Amygdala (tissue), 56 donors: ENCODE measurements around the gene BEAN1.
"Not testable (repeated sequence)": the region's sequence is repeated elsewhere in the genome, so short reads cannot be mapped to it uniquely, and the experiment has no call there.

ENCODE experiments used
- DNase-seq, 56 donors: peaks; one replicate each; lab custom pipeline; 2025; lab: John Stamatoyannopoulos, UW

Gene BEAN1

GRCh38 chr16:66481081-66481942 is 54.2 kb downstream of the BEAN1 start:
- DNase-seq = peak in 1 of 56 donors; percentile 11

- no peak for DNase-seq
These were observed 54.9 kb downstream of the BEAN1 start for GRCh38 chr16:66481943-66482390.

DNA sequence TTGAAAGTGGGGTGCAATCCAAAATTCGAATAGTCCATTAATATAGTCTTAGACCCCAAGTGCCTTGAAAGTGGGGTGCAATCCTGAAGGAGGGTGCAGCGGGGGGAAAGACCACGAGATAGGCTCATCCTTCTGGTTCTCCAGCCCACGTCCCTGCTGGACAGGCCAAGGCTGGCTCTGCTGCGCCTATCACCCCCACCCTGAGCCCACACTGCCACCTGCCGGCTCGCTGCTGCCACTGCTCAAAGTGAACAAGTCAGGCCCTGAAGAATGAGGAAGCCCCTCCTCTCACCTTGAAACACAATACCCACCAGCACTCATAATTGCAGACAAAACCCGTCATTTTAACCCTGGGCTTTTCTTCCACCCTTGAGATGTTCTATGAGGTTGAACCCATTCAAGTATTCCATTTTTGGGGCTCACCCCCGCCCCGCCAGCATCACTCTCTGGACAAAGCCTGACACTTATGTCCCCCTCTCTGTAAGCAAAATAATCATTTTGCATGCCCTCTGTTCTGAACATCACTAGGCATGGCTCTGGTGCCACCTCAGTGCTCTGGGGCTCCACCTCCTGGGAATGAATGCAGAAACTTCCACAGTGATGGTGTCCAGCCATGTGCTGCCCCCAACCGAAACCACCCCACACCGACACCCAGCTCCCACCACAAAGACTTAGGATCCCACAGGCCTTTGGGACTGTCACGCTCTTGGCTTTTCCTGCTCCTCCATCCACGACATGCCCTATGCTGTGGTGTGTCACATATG is 56.8 kb downstream of the BEAN1 start:
- DNase-seq = peak in 46 of 56 donors; percentile 8 to 75 (median 50)

DNA sequence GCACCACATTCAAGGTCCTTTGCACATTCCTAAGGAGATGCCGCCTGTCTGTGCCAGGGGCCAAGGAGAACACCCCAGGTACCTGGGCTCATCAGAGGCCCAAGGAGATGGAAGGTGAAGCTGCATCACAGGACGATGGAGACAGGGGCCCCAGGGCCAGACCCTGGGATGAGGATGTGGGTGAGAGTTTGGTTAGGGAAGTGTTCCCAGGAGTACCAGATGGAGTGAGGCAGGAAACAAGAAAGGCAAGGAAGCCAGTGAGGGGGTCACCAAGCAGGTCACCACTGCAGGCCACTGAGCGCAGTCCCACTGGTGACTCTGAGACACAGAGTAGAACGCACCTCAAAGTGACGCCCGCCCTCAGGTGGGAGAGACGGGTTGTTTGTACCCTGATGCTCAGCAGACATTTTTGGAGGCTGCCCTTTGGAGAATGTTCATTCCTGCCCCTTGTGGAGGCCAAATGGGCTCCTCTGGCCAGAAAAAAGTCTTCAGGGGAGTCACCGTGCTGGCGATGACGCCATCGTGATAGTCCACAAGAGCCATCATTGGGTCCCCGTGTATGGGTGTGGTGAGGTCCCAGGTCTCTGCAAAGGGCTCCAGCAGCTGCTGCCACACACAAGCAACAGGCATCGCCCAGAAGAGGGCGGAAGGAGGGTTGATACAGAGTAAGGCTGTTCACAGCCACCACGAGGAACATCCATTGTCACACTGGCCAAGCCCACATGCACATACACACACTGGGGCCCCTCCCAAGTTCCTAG is 57.5 kb downstream of the BEAN1 start:
- DNase-seq = no peak

GRCh38 chr16:66485376-66485775 is 58.3 kb downstream of the BEAN1 start:
- DNase-seq = no peak

GRCh38 chr16:66486199-66486772 is 59.2 kb downstream of the BEAN1 start:
- DNase-seq = no peak

DNA sequence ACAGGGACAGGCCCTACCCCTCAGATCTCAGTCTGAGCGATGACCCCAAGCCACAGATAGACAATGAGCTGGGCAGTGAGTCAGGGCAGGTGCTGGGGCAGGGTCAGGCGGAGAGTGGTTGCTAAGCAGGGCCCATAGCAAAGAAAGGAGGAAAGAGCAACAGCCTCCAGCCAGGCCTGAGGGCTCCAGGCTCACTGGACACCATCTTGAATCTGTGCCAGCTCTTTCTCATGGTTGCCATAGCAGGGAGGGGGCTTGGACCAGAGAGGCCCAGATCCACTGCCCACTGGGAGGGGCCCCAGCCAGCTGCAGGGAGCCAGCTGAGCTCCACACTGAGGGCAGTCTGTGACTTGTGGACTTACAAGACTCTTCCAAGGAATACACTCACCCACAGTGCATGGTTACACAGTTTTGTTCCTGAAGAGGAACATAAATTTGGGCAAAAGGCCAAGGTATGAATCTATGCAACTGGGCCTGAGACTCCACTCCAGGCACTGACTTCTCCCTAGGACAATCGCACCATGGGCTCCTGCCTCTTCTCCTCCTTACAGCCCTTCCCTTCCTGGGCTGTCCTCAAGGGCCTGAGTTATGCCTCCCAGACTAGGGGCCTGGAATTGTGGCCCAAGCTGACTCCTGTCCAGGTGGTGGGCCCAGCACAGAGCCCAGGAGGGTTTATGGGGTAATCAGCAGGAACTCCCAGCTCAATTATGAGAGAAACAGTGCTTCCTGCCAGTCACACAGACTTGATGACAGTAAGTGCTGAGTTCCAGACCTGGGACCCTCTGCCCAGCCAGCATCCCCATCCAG is 59.9 kb downstream of the BEAN1 start:
- DNase-seq = peak in 12 of 56 donors; percentile 12 to 64 (median 22)

DNA sequence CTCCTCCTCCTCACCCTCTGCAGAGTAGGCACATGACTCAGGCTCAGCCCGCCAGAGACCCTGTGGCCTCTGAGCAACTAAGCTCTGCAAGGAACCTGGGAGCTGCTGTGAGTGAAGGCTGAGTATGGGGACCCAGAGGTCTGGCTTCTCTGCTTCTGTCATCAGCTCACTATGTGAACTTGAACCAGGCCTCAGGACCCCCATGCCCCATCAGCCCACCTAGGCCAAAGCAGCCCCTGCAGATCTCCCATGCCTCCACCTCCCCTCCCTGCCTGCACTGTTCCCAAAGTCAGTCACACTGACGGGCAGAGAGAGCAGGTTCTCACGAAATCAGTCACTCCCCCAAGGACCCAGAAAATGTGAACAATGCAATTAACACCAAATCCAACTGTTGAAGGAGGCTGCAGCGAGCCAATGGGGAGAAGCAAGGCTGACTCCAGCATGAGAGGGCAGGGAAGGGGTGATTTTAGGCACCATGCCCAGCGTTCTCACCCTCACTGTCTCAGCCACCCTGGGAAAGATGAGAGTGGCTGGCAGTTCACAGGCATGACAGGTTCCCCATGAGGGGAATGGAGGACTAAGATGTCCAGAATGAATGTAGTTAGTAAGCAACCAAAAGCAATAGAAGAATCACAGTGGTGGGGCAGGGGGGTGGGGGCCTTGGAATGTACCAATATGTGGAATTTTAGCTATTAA is 60.6 kb downstream of the BEAN1 start:
- no peak for DNase-seq

DNA sequence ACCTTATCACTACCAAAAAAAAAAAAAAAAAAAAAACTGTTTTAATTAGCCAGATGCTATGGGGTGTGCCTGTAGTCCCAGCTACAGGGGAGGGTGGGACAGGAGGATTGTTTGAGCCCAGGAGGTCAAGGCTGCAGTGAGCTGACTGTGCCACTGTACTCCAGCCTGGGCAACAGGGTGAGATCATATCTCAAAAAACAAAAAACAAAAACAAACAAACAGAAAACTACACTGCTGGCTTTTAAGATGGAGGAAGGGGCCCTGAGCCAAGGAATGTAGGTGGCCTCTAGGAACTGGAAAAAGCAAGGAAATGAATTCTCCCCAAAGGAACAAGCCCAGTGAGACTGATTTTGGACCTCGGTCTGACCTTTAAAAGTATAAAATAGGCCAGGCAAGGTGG is 61.4 kb downstream of the BEAN1 start:
- no peak for DNase-seq

DNA sequence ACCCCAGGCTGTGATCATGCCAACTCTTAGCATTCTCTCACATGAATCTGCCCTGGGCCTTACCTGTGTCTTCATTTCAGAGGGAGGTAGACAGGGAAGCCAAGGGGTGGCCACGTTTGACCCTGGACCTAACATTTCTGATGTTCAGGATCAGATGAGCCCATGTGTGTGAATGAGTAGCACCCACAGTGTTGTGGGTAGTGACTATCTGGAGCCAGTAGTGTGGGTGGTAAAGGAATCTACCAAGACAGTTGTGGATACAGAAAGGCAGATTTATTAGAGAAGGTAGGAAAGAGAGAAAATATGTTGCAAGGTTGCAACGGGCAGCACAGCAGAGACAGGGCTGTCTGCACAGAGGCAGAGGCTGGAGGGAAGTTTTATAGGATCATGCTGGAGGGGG is 62.3 kb downstream of the BEAN1 start:
- no peak for DNase-seq

DNA sequence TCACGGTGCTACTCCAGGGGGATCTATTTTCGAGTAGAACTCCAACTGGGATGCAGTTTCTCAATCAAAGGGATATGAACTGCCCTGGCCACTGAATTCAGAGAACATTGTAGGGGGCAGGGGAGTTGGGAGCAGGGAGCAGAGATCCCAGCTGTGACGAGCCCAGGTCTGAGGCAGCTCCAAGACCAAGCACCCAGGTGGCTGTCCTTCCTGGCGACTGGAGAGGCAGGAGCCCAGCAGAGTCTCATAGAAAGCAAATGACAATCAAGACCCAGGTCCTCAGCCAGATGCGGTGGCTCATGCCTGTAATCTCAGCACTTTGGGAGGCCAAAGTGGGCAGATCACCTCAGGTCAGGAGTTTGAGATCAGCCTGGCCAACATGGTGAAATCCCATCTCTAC is 62.7 kb downstream of the BEAN1 start:
- no peak for DNase-seq

DNA sequence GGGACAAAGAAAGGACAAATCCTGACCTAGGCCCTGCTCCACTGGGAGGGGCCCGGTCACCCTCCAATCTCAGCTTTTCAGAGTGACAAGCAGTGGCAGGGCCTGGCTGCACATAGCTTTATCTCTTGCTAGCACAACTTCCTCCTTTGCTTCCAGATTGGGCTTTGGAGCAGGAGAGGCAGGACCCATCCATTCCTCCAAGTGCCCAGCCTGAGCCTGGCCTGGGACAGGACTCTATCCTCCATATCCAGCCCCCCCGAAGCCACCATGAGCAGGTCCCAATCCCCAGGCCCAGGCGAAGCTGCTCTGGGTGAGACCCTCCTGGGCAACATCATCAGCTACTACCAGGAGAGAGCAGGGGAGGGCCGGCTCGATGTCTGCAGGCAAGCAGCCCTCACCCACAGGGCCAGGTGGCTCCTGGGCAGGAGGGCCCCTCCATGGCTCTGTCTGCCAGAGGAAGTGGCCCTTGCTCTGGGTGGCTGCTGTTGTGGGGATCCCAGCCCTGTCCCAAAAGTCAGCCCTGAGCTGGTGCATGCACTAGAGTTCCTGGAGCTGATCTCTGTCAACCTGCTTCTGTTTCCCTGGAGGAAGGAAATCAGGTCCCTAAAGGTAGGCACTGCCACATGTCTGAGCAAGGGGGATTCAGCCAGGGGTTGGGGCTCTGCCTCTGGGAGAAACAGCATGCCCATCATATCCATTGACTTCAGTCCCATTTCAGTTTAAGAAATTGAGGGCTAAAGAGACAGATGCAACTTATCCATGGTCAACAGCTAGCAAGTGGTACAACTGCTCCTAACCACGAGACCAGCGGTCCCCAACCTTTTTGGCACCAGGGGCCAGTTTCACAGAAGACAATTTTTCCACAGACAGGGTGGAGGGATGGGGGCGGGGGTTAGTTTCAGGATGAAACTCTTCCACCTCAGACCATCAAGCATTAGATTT is 64.0 kb downstream of the BEAN1 start:
- DNase-seq = no peak

- DNase-seq = no peak
These were observed 64.6 kb downstream of the BEAN1 start for GRCh38 chr16:66491716-66492064.

DNA sequence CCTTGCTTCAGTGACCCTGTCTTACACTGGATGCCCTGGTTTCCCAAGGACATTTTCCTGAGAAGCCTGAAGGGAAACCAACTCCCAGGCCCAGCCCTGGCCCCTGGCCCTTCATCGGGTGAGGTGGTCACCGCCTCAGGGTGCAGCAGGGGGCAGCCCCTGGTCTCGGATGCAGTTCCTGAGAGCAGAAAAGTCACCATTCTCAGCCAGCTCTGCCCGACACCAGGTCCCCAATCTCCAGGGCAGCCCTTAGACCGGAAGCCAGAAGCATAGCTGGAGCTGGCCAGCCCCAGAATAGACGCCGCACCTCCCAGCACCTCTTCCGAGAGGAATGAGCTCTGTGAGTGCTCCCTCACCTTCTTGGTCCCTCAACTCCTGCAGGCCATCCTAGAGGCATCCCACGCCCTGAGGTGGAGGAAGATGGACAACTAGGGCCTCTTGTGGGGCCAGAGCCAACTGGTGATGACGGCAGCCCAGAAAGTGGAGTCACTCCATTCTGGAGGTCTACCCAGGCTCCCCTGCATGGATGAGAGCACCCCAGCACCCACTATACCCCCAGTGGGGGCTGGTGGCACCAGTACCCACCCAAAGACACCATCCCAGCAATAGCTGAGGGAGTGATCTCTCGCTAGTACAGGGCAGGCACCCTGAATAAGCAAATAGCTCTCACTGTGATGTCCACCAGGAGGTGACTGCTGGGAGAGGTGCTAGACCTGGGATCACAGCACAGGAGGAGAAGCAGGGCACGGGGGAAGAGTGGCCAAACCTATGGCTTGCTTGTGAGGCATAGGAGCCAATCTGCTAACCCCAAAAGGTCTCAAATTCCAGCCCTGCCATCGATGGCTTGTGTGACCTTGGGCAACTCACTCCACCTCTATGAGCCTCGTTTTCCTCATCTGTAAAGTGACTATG is 66.7 kb downstream of the BEAN1 start:
- no peak for DNase-seq

GRCh38 chr16:66494916-66495315 is 67.8 kb downstream of the BEAN1 start:
- no peak for DNase-seq

GRCh38 chr16:66495440-66495839 is 68.3 kb downstream of the BEAN1 start:
- no peak for DNase-seq

DNA sequence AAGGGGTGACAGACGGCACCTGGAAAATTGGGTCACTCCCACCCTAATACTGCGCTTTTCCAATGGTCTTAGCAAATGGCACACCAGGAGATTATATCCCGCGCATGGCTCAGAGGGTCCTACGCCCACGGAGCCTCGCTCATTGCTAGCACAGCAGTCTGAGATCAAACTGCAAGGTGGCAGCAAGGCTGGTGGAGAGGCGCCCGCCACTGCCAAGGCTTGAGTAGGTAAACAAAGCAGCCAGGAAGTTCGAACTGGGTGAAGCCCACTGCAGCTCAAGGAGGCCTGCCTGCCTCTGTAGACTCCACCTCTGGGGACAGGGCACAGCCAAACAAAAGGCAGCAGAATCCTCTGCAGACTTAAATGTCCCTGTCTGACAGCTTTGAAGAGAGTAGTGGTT is 69.1 kb downstream of the BEAN1 start:
- not testable (repeated sequence) for DNase-seq
